GM12874 (cell line): ENCODE measurements around the gene VEGFA.

Source experiments
- TF ChIP-seq, protein P1 (sequence below): IDR thresholded peaks from 2 replicates; pipeline ENCODE4 v1.5.1; 2011; ENCODE audit warnings: low read depth, mild to moderate bottlenecking, control low read depth, low read length, moderate library complexity; ENCODE audit not compliant: insufficient read depth

Gene VEGFA

DNA sequence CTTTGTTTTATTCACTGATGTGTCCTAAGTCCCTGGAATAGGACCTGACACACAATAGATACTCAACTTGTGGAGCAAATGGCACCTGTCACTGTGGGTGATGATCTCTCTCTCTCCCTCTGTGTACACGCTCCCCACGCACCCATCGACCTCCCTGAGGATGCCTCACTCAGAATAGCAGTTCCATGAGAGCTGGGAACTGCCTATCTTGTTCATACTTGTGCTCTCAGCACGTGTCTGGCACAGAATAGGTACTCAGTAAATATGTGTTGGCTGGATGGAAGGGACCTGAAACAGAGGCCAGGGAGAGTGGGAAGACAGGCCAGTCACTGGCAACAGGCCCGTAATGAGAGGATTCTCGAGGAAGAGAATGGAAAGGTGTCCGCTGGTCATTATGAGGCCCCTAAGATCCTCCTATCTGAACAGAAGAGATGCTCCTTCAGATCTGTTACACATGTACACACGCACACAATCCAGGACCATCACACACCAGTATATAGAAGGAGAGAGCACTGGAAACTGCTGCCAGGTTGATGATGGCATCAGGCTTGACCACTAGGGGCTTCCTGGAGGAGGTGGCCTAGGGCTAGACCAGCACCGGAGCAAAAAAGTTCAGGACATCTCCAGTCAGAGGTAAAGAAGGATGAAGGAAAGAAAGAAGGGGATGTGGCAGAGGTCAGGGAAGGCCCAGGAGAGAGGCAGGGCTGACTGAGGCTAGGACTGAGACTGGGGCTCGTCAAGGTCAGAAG lies 30.9 kb downstream of the VEGFA start:
- TF ChIP-seq, protein P1, sequence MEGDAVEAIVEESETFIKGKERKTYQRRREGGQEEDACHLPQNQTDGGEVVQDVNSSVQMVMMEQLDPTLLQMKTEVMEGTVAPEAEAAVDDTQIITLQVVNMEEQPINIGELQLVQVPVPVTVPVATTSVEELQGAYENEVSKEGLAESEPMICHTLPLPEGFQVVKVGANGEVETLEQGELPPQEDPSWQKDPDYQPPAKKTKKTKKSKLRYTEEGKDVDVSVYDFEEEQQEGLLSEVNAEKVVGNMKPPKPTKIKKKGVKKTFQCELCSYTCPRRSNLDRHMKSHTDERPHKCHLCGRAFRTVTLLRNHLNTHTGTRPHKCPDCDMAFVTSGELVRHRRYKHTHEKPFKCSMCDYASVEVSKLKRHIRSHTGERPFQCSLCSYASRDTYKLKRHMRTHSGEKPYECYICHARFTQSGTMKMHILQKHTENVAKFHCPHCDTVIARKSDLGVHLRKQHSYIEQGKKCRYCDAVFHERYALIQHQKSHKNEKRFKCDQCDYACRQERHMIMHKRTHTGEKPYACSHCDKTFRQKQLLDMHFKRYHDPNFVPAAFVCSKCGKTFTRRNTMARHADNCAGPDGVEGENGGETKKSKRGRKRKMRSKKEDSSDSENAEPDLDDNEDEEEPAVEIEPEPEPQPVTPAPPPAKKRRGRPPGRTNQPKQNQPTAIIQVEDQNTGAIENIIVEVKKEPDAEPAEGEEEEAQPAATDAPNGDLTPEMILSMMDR, result 0 out of 2 replicates have a peak, but pooled peaks have one; percentile 8

DNA sequence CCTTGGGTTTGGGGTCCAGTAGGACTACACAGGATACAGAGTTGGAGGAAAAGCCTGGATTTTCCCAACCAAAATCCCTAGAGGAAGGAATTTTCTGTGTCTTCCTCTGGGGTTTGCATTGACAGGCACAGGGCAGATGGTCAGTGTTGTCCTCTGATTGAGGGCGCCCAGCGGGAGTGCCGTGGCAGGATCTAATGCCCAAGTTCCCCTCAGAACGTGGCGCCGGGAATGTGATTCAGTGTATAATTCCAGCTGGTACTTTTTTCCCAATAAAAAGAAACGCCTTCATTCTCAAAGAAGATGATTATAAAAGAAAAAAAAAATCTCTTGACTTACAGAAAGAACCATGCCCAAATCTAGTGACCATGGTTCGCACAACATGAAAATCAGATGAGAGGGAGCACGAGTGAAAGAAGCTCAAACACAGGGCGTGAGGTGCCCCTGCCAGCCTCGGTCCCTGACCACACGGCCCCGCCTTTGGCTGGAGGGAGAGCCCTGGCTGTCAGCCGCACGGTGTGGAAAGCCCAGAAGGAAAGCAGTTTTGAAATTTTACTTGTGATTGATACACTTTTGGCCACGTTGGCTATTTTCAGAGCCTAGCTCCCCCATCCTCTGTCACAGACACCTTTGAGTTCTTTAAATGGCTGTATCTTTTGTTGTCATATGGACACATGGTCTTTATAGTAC lies 31.6 kb downstream of the VEGFA start:
- TF ChIP-seq, protein P1, result no peak

DNA sequence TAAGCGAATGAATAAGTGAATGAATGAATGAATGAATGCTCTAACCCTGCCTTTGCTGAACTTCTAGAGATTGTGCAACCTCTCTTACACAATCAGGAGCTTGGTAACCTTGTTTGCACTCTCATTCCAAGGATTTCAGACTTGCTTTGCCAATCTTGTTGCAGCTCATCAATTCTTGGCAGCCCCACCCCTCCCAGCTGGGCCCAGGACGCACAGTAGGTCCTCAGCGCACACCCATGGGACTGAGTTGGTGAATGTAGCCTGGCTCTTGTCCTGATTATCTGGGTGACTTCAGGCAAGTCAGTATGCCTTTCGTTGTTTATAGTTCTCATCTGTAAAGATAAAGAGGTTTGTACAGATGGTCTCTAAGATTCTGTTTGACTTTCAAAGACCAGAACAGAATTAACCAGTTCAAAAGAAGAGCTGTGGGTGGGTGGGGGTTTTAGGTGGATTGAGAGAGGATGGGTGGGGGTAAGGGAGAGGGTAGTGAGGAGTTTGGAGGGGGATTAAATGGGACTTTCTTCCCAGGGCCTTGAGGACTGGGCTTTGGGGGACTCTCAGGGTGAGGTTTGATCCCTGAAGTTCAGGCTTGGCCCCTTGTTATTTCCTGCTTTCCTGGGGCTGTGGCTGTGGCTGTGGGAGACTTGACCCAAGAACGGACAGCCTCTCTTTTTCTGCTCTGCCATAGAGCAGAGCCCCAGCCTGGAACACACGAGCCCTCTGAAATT lies 33.2 kb downstream of the VEGFA start:
- TF ChIP-seq, protein P1, result no peak

DNA sequence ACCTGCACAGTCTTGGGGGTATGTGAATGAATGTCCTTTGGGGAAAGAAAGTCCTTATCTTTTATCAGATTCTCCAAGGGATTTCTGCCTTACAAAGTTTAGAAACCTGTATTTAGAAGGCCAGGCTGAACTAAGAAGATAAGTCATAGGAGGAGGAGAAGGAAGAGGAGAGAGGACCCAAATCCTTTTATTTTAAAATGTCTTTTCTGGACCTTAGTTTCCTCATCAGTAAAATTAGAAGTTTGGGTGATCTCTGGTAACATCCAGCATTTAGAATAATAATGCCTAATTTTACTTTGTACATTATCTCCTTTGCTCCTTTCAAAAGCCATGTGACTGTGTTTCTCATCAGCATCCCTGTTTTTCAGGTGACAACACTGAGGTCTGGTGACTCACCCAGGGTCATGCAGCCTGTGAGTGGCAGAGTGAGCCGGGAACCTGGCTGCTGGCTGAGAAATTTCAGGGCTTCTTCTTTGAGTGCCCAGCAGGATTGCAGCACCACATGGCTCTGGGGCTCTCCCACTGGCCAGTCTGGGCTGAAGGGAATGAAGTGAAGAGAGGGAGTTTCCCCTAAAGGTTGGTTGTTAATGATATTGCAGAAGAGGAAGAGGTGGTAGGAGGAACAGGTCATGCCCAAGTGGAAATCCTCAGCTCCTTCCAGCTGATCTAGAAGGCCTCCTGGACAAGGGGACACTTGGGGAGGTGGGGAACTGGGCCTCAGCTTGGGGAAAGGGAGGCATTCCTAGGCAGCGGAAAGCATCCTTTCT lies 34.0 kb downstream of the VEGFA start:
- TF ChIP-seq, protein P1, result no peak

- TF ChIP-seq, protein P1, result no peak
These were observed 34.7 kb downstream of the VEGFA start for GRCh38 chr6:43804550-43805223.

- TF ChIP-seq, protein P1, result no peak
These were observed 35.7 kb downstream of the VEGFA start for GRCh38 chr6:43805699-43806042.
